ENCODE results near the gene MRPS22. TPM values are rescaled to one million over a fixed set of nuclear protein-coding genes. Genes with fewer than 3 reads are reported as not detected.

Gene MRPS22
- total RNA-seq (10 to 100 TPM; 32.4 to 36.9 (median 33.9) TPM), total RNA-seq (45.7 to 95.9 (median 56.1) reads per million in 29 experiments)
- 37.8 TPM for total RNA-seq (2013)

DNA sequence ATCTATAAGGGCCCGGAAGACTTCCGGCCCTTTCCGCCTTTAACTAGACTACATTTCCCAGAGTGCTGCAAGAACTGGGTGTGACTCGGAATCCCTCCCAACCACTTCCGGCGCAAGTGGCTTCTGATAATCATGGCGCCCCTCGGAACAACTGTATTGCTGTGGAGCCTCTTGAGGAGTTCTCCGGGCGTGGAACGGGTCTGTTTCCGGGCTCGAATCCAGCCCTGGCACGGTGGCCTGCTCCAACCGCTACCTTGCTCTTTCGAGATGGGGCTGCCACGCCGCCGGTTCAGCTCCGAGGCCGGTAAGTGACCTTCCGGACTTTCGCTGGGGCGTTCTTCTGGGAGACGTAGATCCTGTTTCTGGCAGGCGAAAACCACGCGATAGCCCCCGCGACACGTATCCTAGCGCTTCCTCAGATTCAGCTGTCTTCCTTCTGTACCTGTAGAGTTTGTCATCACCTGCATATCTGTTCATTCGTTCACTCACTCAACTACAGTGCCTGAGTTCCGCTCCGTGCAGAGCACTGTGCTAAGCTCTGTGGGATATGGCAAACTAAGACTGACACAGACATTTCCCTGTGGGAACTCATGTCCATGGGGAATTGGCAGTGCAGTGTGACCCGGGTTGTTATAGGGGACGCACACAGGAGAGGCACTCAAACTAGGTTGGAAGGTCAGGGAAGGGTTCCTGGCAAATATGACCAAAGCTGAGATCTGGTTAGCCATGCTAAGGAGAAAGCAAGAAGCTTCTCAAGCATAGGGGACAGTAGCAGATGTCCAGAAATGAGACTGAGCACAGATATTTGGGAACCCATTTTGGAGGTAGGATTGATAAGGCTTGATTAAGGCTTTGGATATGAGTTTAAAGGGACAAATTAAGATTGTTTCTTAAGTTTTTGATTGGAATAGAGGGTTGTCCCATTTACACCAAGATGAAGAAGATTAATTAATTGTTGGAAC, at the start of gene MRPS22:
MRPS22 (plus strand) TSS at position 126 of the 962 bp plus-strand sequence; CDS start at position 133, 7 bp downstream.
- H3K27me3 Mint-ChIP-seq, result peaks cover 3 to 5% of the 10 kb centered on the region in 2 donors
- H3K4me1 Mint-ChIP-seq, result peaks cover 8 to 15% (median 12%) of the 10 kb centered on the region in 3 donors
- peaks cover 6% of the 10 kb centered on the region for H3K36me3 Mint-ChIP-seq
- DNase-seq, result peak; percentile 56 to 88 (median 78)
- peak within 1 kb of the TSS in 1 of 3 donors; percentile 46 for H3K4me3 Mint-ChIP-seq
- H3K27ac ChIP-seq (ENCODE audit: low read length), result peak within 1 kb of the TSS; percentile 60
- H3K4me3 ChIP-seq (ENCODE audit: control insufficient read depth in 1 of 2, extremely low read depth in 1 of 2, low read length in 1 of 2), result peak within 1 kb of the TSS; percentile 75 to 99
- no peaks in the 10 kb centered on the region for H3K9me3 ChIP-seq
- peaks cover 0 to 9% (median 3%) of the 10 kb centered on the region in 3 donors for H3K9me3 Mint-ChIP-seq
- CTCF ChIA-PET, result interaction anchor here (0.5 to 1.2 kb wide), 5 partner anchors 10 to 1156 kb away, joined by 3 to 7 read pairs (median 3); partner anchors contain the start of gene CEP70 (in 1 of the 2)
- peaks cover 0 to 5% of the 10 kb centered on the region in 2 experiments for H3K27me3 ChIP-seq (replicated peaks in 1 of 2; ENCODE audit: control insufficient read depth in 2 of 2, extremely low read depth in 1 of 2, insufficient read depth in 2 of 2, low read length in 1 of 2)
- H3K4me1 ChIP-seq (ENCODE audit: control insufficient read depth in 1 of 2, extremely low read depth in 1 of 2, insufficient read depth in 2 of 2, low read length in 2 of 2), result peaks cover 17 to 18% of the 10 kb centered on the region in 2 experiments
- POLR2A ChIA-PET, result interaction anchor here in 1 of 2 donors (0.6 kb wide), 1 partner anchor 1852 kb away, joined by 3 read pairs; no protein-coding TSS in a partner anchor
- H3K36me3 ChIP-seq (ENCODE audit: control insufficient read depth in 2 of 2, extremely low read depth in 1 of 2, insufficient read depth in 1 of 2, low read length in 1 of 2), result peaks cover 0 to 24% of the 10 kb centered on the region in 2 donors
- ATAC-seq (replicated peaks in 1 of 4), result peak; percentile 97 to 100 (median 99)
- peak within 1 kb of the TSS in 1 of 2 donors; percentile 24 for H3K27ac Mint-ChIP-seq
- WGBS (ENCODE audit: insufficient coverage), result under 1% methylated on average over 28 of the region's 37 CpGs

DNA sequence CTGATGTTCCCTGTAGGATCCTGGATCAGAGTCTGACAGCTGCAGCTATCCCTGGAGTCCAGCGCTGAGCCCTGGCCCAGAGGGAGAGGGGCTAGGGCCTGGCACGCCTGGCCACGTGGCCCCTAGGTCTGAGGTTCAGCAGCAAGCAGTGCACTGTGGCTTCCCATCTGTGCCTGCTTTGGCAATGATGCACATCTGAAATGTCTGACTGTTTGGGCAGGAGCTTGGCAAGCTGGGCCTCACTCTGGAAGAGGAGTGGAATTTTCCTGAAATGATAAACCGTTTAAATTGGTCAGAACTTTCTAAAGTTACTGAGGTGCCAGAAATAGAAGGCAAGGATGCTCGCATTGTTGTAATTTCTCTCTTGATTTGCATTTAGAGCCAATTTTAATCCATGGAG, 48.8 kb upstream of the MRPS22 start:
- Mint-ChIP-seq H3K4me1 (no peaks in the 10 kb centered on the region), H3K9me3 (no peaks in the 10 kb centered on the region), H3K27me3 (no peaks in the 10 kb centered on the region), H3K36me3 (no peaks in the 10 kb centered on the region), H3K27ac (no peak overlapping the region), H3K4me3 (no peak overlapping the region)
- no peak for ATAC-seq (replicated peaks in 1 of 4)
- ChIA-PET POLR2A (no interaction called here), CTCF (no interaction called here)
- no peak overlapping the region for H3K4me3 ChIP-seq (ENCODE audit: control insufficient read depth in 1 of 2, extremely low read depth in 1 of 2, low read length in 1 of 2)
- WGBS (ENCODE audit: insufficient coverage), result 83% methylated on average over 5 of the region's 5 CpGs
- H3K4me1 ChIP-seq (ENCODE audit: control insufficient read depth in 1 of 2, extremely low read depth in 1 of 2, insufficient read depth in 2 of 2, low read length in 2 of 2), result no peaks in the 10 kb centered on the region
- no peak overlapping the region for H3K27ac ChIP-seq (ENCODE audit: low read length)
- no peak for DNase-seq
- H3K9me3 ChIP-seq, result no peaks in the 10 kb centered on the region
- no peaks in the 10 kb centered on the region for H3K36me3 ChIP-seq (ENCODE audit: control insufficient read depth in 2 of 2, extremely low read depth in 1 of 2, insufficient read depth in 1 of 2, low read length in 1 of 2)
- H3K27me3 ChIP-seq (replicated peaks in 1 of 2; ENCODE audit: control insufficient read depth in 2 of 2, extremely low read depth in 1 of 2, insufficient read depth in 2 of 2, low read length in 1 of 2), result peaks cover 0 to 14% of the 10 kb centered on the region in 2 experiments

DNA sequence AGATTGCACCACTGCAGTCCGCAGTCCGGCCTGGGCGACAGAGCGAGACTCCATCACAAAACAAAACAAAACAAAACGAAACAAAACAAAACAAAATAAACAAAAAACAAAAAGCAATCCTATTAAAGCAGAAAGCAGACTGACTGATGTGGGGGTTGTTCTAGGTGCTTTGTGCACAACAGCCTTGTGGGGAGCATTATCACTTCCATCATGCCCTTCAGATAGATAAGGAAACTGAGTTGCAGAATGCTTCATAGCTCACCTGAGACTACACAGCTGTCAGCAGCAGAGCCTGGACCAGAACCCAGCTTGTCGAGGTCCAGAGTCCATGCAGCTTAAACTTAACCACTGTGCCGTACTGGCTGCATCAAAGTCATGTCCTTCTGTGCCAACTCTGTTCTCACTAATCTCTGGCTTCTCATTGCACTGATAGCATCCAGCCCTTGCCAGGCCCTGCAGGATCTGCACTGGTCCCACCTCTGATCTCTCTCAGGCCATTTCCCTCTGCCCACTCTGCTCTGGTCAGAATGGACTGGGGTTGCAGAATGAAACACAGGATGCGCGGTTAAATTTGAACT, 47.6 kb upstream of the MRPS22 start:
- DNase-seq, result no peak
- Mint-ChIP-seq H3K9me3 (no peaks in the 10 kb centered on the region), H3K27ac (no peak overlapping the region), H3K4me3 (no peak overlapping the region), H3K4me1 (no peaks in the 10 kb centered on the region), H3K36me3 (no peaks in the 10 kb centered on the region), H3K27me3 (no peaks in the 10 kb centered on the region)
- H3K27ac ChIP-seq (ENCODE audit: low read length), result no peak overlapping the region
- POLR2A ChIA-PET, result no interaction called here
- H3K4me1 ChIP-seq (ENCODE audit: control insufficient read depth in 1 of 2, extremely low read depth in 1 of 2, insufficient read depth in 2 of 2, low read length in 2 of 2), result no peaks in the 10 kb centered on the region
- no peak for ATAC-seq (replicated peaks in 1 of 4)
- H3K4me3 ChIP-seq (ENCODE audit: control insufficient read depth in 1 of 2, extremely low read depth in 1 of 2, low read length in 1 of 2), result no peak overlapping the region
- CTCF ChIA-PET, result interaction anchor here in 1 of 2 donors (0.5 kb wide), 1 partner anchor 42 kb away, joined by 5 read pairs; no protein-coding TSS in a partner anchor
- no peaks in the 10 kb centered on the region for H3K36me3 ChIP-seq (ENCODE audit: control insufficient read depth in 2 of 2, extremely low read depth in 1 of 2, insufficient read depth in 1 of 2, low read length in 1 of 2)
- H3K9me3 ChIP-seq, result no peaks in the 10 kb centered on the region
- peaks cover 0 to 14% of the 10 kb centered on the region in 2 experiments for H3K27me3 ChIP-seq (replicated peaks in 1 of 2; ENCODE audit: control insufficient read depth in 2 of 2, extremely low read depth in 1 of 2, insufficient read depth in 2 of 2, low read length in 1 of 2)
- 92% methylated on average over 2 of the region's 9 CpGs for WGBS (ENCODE audit: insufficient coverage)

DNA sequence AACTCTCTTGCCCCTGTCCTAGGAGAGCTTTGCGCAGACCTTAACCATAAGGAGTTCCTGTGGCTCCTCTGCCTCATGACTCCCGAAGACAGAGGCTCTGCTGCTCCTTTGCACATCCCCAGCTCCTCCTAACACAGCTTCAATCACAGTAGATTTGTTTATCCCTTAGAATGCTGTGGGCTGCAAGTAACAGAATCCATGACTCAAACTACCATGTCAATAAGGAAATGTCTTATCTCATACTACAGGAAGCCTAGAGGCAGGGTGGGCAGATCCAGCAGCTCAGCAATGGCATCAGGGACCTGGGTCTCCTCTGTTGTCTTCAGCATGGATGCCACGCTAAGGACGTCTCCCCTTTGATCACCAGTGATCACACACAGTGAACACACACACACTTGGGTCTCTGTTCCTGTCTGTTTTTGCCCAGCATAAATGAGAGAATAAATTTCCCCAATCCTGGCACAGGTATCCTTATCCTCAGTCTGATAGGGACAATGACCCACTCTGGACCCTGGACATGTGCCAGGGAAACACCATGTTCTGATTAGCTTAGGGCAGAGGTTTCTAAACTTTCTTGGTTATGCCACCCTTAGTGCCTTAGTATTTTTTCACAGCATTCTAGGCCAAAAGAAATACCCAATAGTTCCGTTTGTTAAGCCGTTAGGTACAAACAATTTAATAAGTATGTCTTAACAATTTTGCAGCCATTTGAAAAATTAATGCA, 46.1 kb upstream of the MRPS22 start:
- H3K27me3 Mint-ChIP-seq, result no peaks in the 10 kb centered on the region
- ChIA-PET CTCF (no interaction called here), POLR2A (no interaction called here)
- no peaks in the 10 kb centered on the region for H3K9me3 Mint-ChIP-seq
- no peaks in the 10 kb centered on the region for H3K36me3 ChIP-seq (ENCODE audit: control insufficient read depth in 2 of 2, extremely low read depth in 1 of 2, insufficient read depth in 1 of 2, low read length in 1 of 2)
- no peaks in the 10 kb centered on the region for H3K4me1 ChIP-seq (ENCODE audit: control insufficient read depth in 1 of 2, extremely low read depth in 1 of 2, insufficient read depth in 2 of 2, low read length in 2 of 2)
- no peak overlapping the region for H3K27ac ChIP-seq (ENCODE audit: low read length)
- DNase-seq (no peak), ATAC-seq (replicated peaks in 1 of 4) (no peak)
- no peak overlapping the region for H3K4me3 ChIP-seq (ENCODE audit: control insufficient read depth in 1 of 2, extremely low read depth in 1 of 2, low read length in 1 of 2)
- H3K9me3 ChIP-seq, result no peaks in the 10 kb centered on the region
- no peak overlapping the region for H3K4me3 Mint-ChIP-seq
- peaks cover 0 to 7% (median 0%) of the 10 kb centered on the region in 3 donors for H3K4me1 Mint-ChIP-seq
- peaks cover 0 to 14% of the 10 kb centered on the region in 2 experiments for H3K27me3 ChIP-seq (replicated peaks in 1 of 2; ENCODE audit: control insufficient read depth in 2 of 2, extremely low read depth in 1 of 2, insufficient read depth in 2 of 2, low read length in 1 of 2)
- WGBS (ENCODE audit: insufficient coverage), result 69% methylated on average over 2 of the region's 6 CpGs
- no peak overlapping the region for H3K27ac Mint-ChIP-seq
- H3K36me3 Mint-ChIP-seq, result no peaks in the 10 kb centered on the region

DNA sequence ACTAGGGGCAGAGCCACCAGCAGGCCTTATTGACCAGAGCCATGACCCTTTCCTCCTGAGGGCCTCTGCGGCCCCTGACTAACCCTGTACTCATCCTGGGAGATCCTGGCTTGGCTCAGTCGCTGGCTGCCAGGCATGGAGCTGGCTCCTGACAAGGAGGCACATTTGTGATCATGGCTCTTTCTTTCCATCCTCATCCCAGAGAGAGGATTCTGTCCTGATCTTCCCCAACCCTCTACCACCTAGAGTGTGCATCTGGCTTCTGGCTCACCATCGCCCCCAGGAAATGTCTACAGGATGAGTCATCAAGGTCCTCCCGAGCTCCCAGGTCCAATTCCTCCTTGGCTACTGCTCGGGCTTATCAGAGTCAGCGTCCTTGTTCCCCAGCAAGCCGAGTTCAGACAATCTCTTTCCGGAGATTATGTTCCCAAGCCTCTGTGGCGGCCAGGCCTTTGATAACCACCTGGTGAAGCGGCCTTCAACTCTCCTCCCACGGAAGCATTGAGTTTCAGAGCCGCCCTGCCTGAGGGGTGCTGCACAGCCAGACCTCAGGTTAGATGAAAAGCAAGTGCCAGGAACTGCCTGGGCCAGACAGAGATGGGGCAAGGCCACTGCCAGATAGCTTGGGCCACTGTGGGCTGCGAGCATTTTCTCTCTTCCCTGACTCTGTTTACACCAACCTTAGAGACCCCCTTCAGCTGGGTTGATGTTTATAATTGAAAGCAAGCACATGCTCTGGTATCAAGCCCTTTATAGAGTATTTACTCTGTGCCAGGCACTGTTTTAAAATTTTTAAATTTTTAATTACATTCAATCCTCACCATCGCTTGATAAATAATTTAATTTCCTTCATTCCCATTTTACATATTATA, 44.3 kb upstream of the MRPS22 start:
- no peaks in the 10 kb centered on the region for H3K4me1 ChIP-seq (ENCODE audit: control insufficient read depth in 1 of 2, extremely low read depth in 1 of 2, insufficient read depth in 2 of 2, low read length in 2 of 2)
- 73% methylated on average over 9 of the region's 14 CpGs for WGBS (ENCODE audit: insufficient coverage)
- no peak overlapping the region for H3K4me3 Mint-ChIP-seq
- ChIA-PET CTCF (no interaction called here), POLR2A (no interaction called here)
- no peaks in the 10 kb centered on the region for H3K27me3 Mint-ChIP-seq
- H3K27me3 ChIP-seq (replicated peaks in 1 of 2; ENCODE audit: control insufficient read depth in 2 of 2, extremely low read depth in 1 of 2, insufficient read depth in 2 of 2, low read length in 1 of 2), result peaks cover 0 to 14% of the 10 kb centered on the region in 2 experiments
- H3K9me3 Mint-ChIP-seq, result no peaks in the 10 kb centered on the region
- no peak overlapping the region for H3K27ac Mint-ChIP-seq
- H3K9me3 ChIP-seq, result no peaks in the 10 kb centered on the region
- no peaks in the 10 kb centered on the region for H3K36me3 ChIP-seq (ENCODE audit: control insufficient read depth in 2 of 2, extremely low read depth in 1 of 2, insufficient read depth in 1 of 2, low read length in 1 of 2)
- DNase-seq (no peak), ATAC-seq (replicated peaks in 1 of 4) (no peak)
- H3K36me3 Mint-ChIP-seq, result no peaks in the 10 kb centered on the region
- no peak overlapping the region for H3K27ac ChIP-seq (ENCODE audit: low read length)
- no peak overlapping the region for H3K4me3 ChIP-seq (ENCODE audit: control insufficient read depth in 1 of 2, extremely low read depth in 1 of 2, low read length in 1 of 2)
- H3K4me1 Mint-ChIP-seq, result peaks cover 0 to 9% (median 0%) of the 10 kb centered on the region in 3 donors
